Measurements from ENCODE around the gene GLDC. TPM values are rescaled to one million over a fixed set of nuclear protein-coding genes. Genes with fewer than 3 reads are reported as not detected.

GLDC gene
- 0.33 and 2.3 TPM in 2 replicates for total RNA-seq

GRCh38 chr9:6645355-6646292 is at the start of gene GLDC:
GLDC (minus strand) TSS chr9:6645729; CDS start chr9:6645499, 230 bp downstream.

Other genes with a start within 250 kb of the GLDC start
- gene UHRF2, start 232.5 kb downstream of the GLDC start, total RNA-seq: 73.9 and 85.0 TPM in 2 replicates
- 45.1 and 47.2 TPM in 2 replicates for gene KDM4C, start 112.2 kb upstream of the GLDC start, total RNA-seq

Data from smooth muscle cell of the pulmonary artery (primary cell).